ENCODE data around the gene TMEM117. TPM values are rescaled to one million over a fixed set of nuclear protein-coding genes. Genes with fewer than 3 reads are reported as not detected.

TMEM117 gene
- total and polyA plus RNA-seq, 8 donors, result 1.8 to 6.1 (median 4.0) TPM

GRCh38 chr12:43979450-43979849 lies 143.6 kb downstream of the TMEM117 start:
- H3K27ac ChIP-seq, result no peak overlapping the region
- no peaks in the 10 kb centered on the region for H3K27me3 ChIP-seq
- no peaks in the 10 kb centered on the region for H3K36me3 ChIP-seq
- WGBS, 2 donors, result 95% methylated on average over 3 of the region's 3 CpGs
- no peak for TF ChIP-seq CTCF (IDR thresholded peaks at IDR 0.05)
- intact Hi-C loops (cut with DNase I), result no loop called here
- FAIRE-seq (no peak), ATAC-seq (no peak), DNase-seq (no peak)
- no peaks in the 10 kb centered on the region for H3K9me3 ChIP-seq
- no peak overlapping the region for H3K4me3 ChIP-seq
- H3K4me1 ChIP-seq, result no peaks in the 10 kb centered on the region

- no peak for TF ChIP-seq CTCF (IDR thresholded peaks at IDR 0.05)
- intact Hi-C loops (cut with DNase I), result no loop called here
- H3K9me3 ChIP-seq, result no peaks in the 10 kb centered on the region
- FAIRE-seq (no peak), ATAC-seq (no peak), DNase-seq (no peak)
- 59 to 63% methylated on average over 6 of the region's 6 CpGs for WGBS, 2 donors
- H3K36me3 ChIP-seq, result no peaks in the 10 kb centered on the region
- H3K27ac ChIP-seq, result no peak overlapping the region
- no peak overlapping the region for H3K4me3 ChIP-seq
- no peaks in the 10 kb centered on the region for H3K27me3 ChIP-seq
- no peaks in the 10 kb centered on the region for H3K4me1 ChIP-seq
Observed at GRCh38 chr12:43980627-43981191, 144.8 kb downstream of the TMEM117 start.

GRCh38 chr12:43981726-43982125 lies 145.8 kb downstream of the TMEM117 start:
- Histone ChIP-seq H3K4me3 (no peak overlapping the region), H3K27me3 (no peaks in the 10 kb centered on the region), H3K4me1 (no peaks in the 10 kb centered on the region), H3K36me3 (no peaks in the 10 kb centered on the region), H3K27ac (no peak overlapping the region), H3K9me3 (no peaks in the 10 kb centered on the region)
- no peak for ATAC-seq
- TF ChIP-seq CTCF (IDR thresholded peaks at IDR 0.05), result no peak
- no peak for FAIRE-seq
- intact Hi-C loops (cut with DNase I), result no loop called here
- DNase-seq, result no peak

GRCh38 chr12:43982544-43982943 lies 146.7 kb downstream of the TMEM117 start:
- WGBS, 2 donors, result 95 to 96% methylated on average over 2 of the region's 2 CpGs
- no peak for TF ChIP-seq CTCF (IDR thresholded peaks at IDR 0.05)
- no peak for FAIRE-seq

GRCh38 chr12:43988838-43989560 lies 153.1 kb downstream of the TMEM117 start:
- FAIRE-seq, result no peak
- H3K27ac ChIP-seq, result no peak overlapping the region
- H3K36me3 ChIP-seq, result no peaks in the 10 kb centered on the region
- 70 to 75% methylated on average over 5 of the region's 5 CpGs for WGBS, 2 donors
- ATAC-seq, result peak in 2 of 4 donors; percentile 47 to 60
- peaks cover 0 to 4% (median 0%) of the 10 kb centered on the region in 3 donors for H3K4me1 ChIP-seq
- no peak overlapping the region for H3K4me3 ChIP-seq
- no peak for TF ChIP-seq CTCF (IDR thresholded peaks at IDR 0.05)
- no peak for DNase-seq
- H3K9me3 ChIP-seq, result no peaks in the 10 kb centered on the region
- intact Hi-C loops (cut with DNase I), result no loop called here
- no peaks in the 10 kb centered on the region for H3K27me3 ChIP-seq

More at GRCh38 chr12:43982544-43982943, 146.7 kb downstream of the TMEM117 start:
- Histone ChIP-seq H3K4me3 (no peak overlapping the region), H3K27me3 (no peaks in the 10 kb centered on the region), H3K27ac (no peak overlapping the region), H3K4me1 (peaks cover 0 to 4% (median 0%) of the 10 kb centered on the region in 3 donors), H3K36me3 (no peaks in the 10 kb centered on the region), H3K9me3 (no peaks in the 10 kb centered on the region)
- ATAC-seq (no peak), DNase-seq (no peak)
- intact Hi-C loops (cut with DNase I), result no loop called here

All from pancreas (tissue), 10 donors.